Placental pericyte (primary cell): Measurements from ENCODE around the gene ADAM19. TPM values are rescaled to one million over a fixed set of nuclear protein-coding genes. Genes with fewer than 3 reads are reported as not detected.

Experiments used
- small RNA-seq: library from RNA; depleted of rRNA; stranded (forward); fragments of <200 nt; gene quantifications from one replicate; pipeline ENCODE3, GENCODE V24; 2012; ENCODE audit warnings: low replicate concordance
- total RNA-seq: library from RNA; depleted of rRNA; stranded (reverse); fragments of >200 nt; gene quantifications from 2 replicates; pipeline ENCODE4 v1.2.3, GENCODE V29; 2012

The ADAM19 gene, protein sequence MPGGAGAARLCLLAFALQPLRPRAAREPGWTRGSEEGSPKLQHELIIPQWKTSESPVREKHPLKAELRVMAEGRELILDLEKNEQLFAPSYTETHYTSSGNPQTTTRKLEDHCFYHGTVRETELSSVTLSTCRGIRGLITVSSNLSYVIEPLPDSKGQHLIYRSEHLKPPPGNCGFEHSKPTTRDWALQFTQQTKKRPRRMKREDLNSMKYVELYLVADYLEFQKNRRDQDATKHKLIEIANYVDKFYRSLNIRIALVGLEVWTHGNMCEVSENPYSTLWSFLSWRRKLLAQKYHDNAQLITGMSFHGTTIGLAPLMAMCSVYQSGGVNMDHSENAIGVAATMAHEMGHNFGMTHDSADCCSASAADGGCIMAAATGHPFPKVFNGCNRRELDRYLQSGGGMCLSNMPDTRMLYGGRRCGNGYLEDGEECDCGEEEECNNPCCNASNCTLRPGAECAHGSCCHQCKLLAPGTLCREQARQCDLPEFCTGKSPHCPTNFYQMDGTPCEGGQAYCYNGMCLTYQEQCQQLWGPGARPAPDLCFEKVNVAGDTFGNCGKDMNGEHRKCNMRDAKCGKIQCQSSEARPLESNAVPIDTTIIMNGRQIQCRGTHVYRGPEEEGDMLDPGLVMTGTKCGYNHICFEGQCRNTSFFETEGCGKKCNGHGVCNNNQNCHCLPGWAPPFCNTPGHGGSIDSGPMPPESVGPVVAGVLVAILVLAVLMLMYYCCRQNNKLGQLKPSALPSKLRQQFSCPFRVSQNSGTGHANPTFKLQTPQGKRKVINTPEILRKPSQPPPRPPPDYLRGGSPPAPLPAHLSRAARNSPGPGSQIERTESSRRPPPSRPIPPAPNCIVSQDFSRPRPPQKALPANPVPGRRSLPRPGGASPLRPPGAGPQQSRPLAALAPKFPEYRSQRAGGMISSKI
- 43.1 and 479 TPM in 2 replicates for total RNA-seq

GRCh38 chr5:157575381-157576020, at the start of gene ADAM19:
Gene ADAM19 (minus strand): TSS chr5:157575775. CDS start chr5:157575696, 79 bp downstream.

GRCh38 chr5:157459715-157460599, 115.6 kb downstream of the ADAM19 start, which contains the start of gene NIPAL4:
Gene NIPAL4 (plus strand): TSS chr5:157460213. CDS start chr5:157460321, 108 bp downstream.

Small RNAs within 50 kb of the gene (small RNA-seq; reads per million reads assigned to genes)
- not detected for gene RNU6-390P

Other genes with a start within 250 kb of the ADAM19 start
- 0.57 and 1.8 TPM in 2 replicates for gene NIPAL4, start 115.6 kb downstream of the ADAM19 start, total RNA-seq
- under 0.01 TPM in 1 of 2 replicates, not detected in the other for gene SOX30, start 76.7 kb upstream of the ADAM19 start, total RNA-seq
- gene C5orf52, start 95.8 kb upstream of the ADAM19 start, total RNA-seq: not detected in 2 replicates
- gene THG1L, start 155.6 kb upstream of the ADAM19 start, total RNA-seq: 16.5 and 47.7 TPM in 2 replicates
- gene LSM11, start 167.9 kb upstream of the ADAM19 start, total RNA-seq: 2.0 and 7.4 TPM in 2 replicates